Stimulated activated CD4-positive, alpha-beta T cell treated with anti-CD3 and anti-CD28 coated beads, TNF-alpha, amount 100 ng/mL, for 4 hours (primary cell): ENCODE measurements around the gene TIMMDC1.
A peak's percentile ranks its signal among the peaks of the same experiment; 100 is the strongest.
"Not testable (repeated sequence)": the region's sequence is repeated elsewhere in the genome, so short reads cannot be mapped to it uniquely, and the experiment has no call there.

Source experiments
- DNase-seq, 3 experiments: peaks; one replicate each; pipeline ENCODE4 v3.0.0-alpha.2; 2020; ENCODE audit warnings: low read depth in 3 of 3

The TIMMDC1 gene

GRCh38 chr3:119557192-119557876 is 59.0 kb downstream of the TIMMDC1 start:
- DNase-seq: no peak

- DNase-seq: no peak
These were observed 59.5 kb downstream of the TIMMDC1 start for GRCh38 chr3:119557877-119558269.

- no peak for DNase-seq
These were observed 60.4 kb downstream of the TIMMDC1 start for GRCh38 chr3:119558626-119559317.

GRCh38 chr3:119559441-119559963 is 61.2 kb downstream of the TIMMDC1 start, which contains the start of gene CD80:
TSS of gene CD80 (minus strand) at chr3:119559614. CDS start at chr3:119557728, 1,886 bp downstream.
- peak in 1 of 3 experiments; percentile 26 for DNase-seq

GRCh38 chr3:119560160-119560559 is 61.8 kb downstream of the TIMMDC1 start:
- no peak for DNase-seq

- no peak for DNase-seq
These were observed 64.1 kb downstream of the TIMMDC1 start for GRCh38 chr3:119562307-119562961.

- DNase-seq: not testable (repeated sequence)
These were observed 65.0 kb downstream of the TIMMDC1 start for GRCh38 chr3:119563334-119563733.

GRCh38 chr3:119569156-119569555 is 70.8 kb downstream of the TIMMDC1 start:
- no peak for DNase-seq

GRCh38 chr3:119570229-119570628 is 71.9 kb downstream of the TIMMDC1 start:
- DNase-seq: no peak

GRCh38 chr3:119571230-119571629 is 72.9 kb downstream of the TIMMDC1 start:
- no peak for DNase-seq

- DNase-seq: no peak
These were observed 73.3 kb downstream of the TIMMDC1 start for GRCh38 chr3:119571688-119572087.
